Activated B cell treated with CpG ODN at 0.5 μM for 24 hours (primary cell): ENCODE results near the gene DLGAP1. TPM values are rescaled to one million over a fixed set of nuclear protein-coding genes. Genes with fewer than 3 reads are reported as not detected.

ENCODE experiments used
- ATAC-seq: fragments of 200-7000 bp; cut with Tn5 transposase; one replicate; pipeline ENCODE4 v1.10.0; 2021; ENCODE audit warnings: low read depth, mild to moderate bottlenecking, moderate library complexity
- CTCF ChIA-PET: fragments of 350-600 bp; sonication (Branson Sonifier 250); formaldehyde crosslinking; loops from one replicate; lab custom pipeline; 2021; ENCODE audit warnings: antibody characterized with exemption; lab: Charles Lee
- POLR2A ChIA-PET: fragments of 350-600 bp; sonication (Branson Sonifier 250); formaldehyde crosslinking; loops from one replicate; lab custom pipeline; 2021; ENCODE audit warnings: antibody characterized with exemption; lab: Charles Lee
- DNase-seq: peaks from one replicate; pipeline ENCODE4 v3.0.0; 2022
- H3K27ac Mint-ChIP-seq: one replicate; pipeline ENCODE4 v1.8.0; 2020; ENCODE audit warnings: mixed read lengths
- H3K27me3 Mint-ChIP-seq: one replicate; pipeline ENCODE4 v1.8.0; 2021; ENCODE audit warnings: mixed read lengths
- H3K36me3 Mint-ChIP-seq: one replicate; pipeline ENCODE4 v1.8.0; 2021; ENCODE audit warnings: low read depth, mixed read lengths
- H3K4me1 Mint-ChIP-seq: one replicate; pipeline ENCODE4 v1.8.0; 2021; ENCODE audit warnings: mixed read lengths
- H3K4me3 Mint-ChIP-seq: one replicate; pipeline ENCODE4 v1.8.0; 2020; ENCODE audit warnings: mild to moderate bottlenecking, mixed read lengths
- H3K9me3 Mint-ChIP-seq: one replicate; pipeline ENCODE4 v1.8.0; 2020; ENCODE audit warnings: mixed read lengths
- intact Hi-C: fragments of 100-400 bp; cut with micrococcal nuclease; formaldehyde crosslinking; loops from one replicate; pipeline ENCODE4 v1.15.1; 2024
- total RNA-seq: library from RNA; stranded (reverse); gene quantifications from 2 replicates; pipeline ENCODE4 v1.2.3, GENCODE V29; 2022
- TF ChIP-seq, protein P1 (sequence below): fragments of 200-600 bp; IDR thresholded peaks from one replicate; pipeline ENCODE4 v1.8.0; 2022; ENCODE audit warnings: antibody characterized with exemption, mild to moderate bottlenecking

Gene DLGAP1
- total RNA-seq, 1 donor from 2014 or later = 0.18 TPM

DNA sequence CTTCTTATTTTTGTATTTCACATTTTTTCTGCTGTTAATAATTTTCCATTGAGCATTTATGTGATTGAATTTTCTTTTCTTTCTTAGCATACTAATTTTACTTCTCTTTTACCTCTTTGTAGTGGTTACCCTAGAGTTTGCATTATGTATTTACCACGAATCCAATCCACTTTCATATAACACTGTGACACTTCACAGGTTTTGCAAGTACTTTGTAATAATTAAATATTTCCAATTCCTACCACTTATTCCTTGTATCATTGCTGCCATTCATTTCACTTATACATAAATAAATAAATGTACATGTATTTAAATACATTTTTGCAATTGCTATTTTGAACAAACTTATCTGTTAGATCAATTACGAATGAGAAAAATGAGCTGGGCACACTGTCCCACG lies 894.4 kb downstream of the DLGAP1 start:
- H3K9me3 Mint-ChIP-seq = peaks cover 9% of the 10 kb centered on the region
- ChIA-PET POLR2A (interaction anchor here (0.6 to 0.7 kb wide), 3 partner anchors 22 to 230 kb away, joined by 3 to 7 read pairs (median 4); no protein-coding TSS in a partner anchor), CTCF (no interaction called here)
- TF ChIP-seq, protein P1, sequence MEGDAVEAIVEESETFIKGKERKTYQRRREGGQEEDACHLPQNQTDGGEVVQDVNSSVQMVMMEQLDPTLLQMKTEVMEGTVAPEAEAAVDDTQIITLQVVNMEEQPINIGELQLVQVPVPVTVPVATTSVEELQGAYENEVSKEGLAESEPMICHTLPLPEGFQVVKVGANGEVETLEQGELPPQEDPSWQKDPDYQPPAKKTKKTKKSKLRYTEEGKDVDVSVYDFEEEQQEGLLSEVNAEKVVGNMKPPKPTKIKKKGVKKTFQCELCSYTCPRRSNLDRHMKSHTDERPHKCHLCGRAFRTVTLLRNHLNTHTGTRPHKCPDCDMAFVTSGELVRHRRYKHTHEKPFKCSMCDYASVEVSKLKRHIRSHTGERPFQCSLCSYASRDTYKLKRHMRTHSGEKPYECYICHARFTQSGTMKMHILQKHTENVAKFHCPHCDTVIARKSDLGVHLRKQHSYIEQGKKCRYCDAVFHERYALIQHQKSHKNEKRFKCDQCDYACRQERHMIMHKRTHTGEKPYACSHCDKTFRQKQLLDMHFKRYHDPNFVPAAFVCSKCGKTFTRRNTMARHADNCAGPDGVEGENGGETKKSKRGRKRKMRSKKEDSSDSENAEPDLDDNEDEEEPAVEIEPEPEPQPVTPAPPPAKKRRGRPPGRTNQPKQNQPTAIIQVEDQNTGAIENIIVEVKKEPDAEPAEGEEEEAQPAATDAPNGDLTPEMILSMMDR = no peak
- H3K36me3 Mint-ChIP-seq = no peaks in the 10 kb centered on the region
- no peak overlapping the region for H3K4me3 Mint-ChIP-seq
- DNase-seq = no peak
- ATAC-seq = no peak
- intact Hi-C loops = no loop called here
- H3K27me3 Mint-ChIP-seq = no peaks in the 10 kb centered on the region
- H3K27ac Mint-ChIP-seq = no peak overlapping the region
- H3K4me1 Mint-ChIP-seq = no peaks in the 10 kb centered on the region

DNA sequence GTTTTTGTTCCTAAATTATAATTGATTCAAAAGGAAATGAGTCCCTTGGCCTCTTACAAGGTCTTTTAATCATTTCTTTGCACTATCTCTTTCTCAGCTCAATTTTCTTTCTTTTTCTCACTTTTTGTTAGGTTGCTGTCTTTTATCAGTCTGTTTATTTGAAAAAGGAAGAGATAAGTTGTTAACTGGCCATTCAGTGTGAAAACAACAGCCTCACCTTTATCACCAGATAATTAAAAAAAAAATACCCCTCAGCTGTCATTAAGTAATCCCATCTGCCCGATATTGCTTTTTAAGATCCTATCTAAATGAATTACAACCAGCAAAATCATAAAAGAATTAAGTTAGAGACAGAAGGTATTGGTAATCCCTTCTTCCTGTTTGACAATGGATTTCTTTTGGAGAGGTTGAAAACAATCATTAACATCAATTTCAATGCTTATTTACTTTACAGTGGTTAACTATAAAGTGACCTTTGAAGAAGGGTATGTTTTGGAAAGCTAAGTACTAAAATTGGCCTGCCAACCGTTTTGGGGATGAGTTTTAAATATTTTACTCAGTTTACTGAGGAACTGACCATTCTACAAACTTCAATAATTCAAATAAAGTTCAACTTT lies 900.2 kb downstream of the DLGAP1 start:
- ChIA-PET POLR2A (no interaction called here), CTCF (no interaction called here)
- TF ChIP-seq, protein P1 = no peak
- intact Hi-C loops = no loop called here
- no peak overlapping the region for H3K27ac Mint-ChIP-seq
- DNase-seq = no peak
- no peak for ATAC-seq
- no peak overlapping the region for H3K4me3 Mint-ChIP-seq
- no peaks in the 10 kb centered on the region for H3K27me3 Mint-ChIP-seq
- H3K4me1 Mint-ChIP-seq = no peaks in the 10 kb centered on the region
- H3K9me3 Mint-ChIP-seq = no peaks in the 10 kb centered on the region
- no peaks in the 10 kb centered on the region for H3K36me3 Mint-ChIP-seq

DNA sequence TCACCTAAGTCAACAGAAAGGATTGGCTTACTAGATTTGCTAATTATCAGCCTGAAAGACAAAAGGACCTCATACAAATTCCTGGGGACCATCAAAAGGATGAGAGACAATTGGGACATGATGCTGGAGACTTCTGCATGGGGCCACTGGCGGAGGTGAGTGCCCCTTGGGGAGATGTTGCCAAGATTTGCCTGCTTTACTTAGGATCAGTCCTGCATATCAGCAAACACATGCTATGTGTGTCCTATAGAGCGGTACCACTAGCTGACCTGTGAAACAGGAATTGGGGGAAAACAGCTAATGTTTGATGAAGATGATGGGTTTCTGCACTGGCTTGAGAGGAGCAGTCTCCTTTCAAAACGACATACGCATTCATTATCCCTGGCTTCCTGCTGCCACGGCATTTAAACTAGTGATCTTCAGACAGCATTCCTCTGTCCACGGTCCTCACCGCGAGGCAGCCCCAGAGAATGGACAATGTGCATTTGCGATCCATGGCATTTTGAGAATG lies 901.0 kb downstream of the DLGAP1 start:
- Mint-ChIP-seq H3K4me3 (no peak overlapping the region), H3K4me1 (no peaks in the 10 kb centered on the region), H3K27me3 (no peaks in the 10 kb centered on the region), H3K36me3 (no peaks in the 10 kb centered on the region), H3K27ac (no peak overlapping the region), H3K9me3 (no peaks in the 10 kb centered on the region)
- ATAC-seq = no peak
- POLR2A ChIA-PET = no interaction called here
- DNase-seq = no peak
- intact Hi-C loops = no loop called here
- CTCF ChIA-PET = no interaction called here
- TF ChIP-seq, protein P1 = no peak

DNA sequence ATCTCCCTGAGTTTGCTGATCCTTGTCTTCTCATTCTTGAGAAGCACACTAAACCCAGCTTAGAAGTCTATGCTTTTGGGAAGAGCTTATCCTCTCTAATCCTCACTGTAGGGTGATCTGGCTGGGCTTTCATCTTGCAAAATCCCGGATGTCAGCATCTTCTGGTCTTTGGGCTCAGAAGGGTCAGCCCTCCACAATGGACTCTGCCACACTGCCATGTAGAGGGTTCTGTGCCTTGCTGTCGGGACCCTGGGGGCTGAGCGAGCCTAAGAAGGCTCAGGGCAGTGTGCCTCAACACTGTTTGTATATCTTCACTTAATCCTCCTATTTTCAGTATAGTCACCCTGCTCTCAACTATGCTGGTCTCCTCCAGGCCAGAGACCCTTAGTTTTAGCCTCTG lies 902.8 kb downstream of the DLGAP1 start:
- H3K4me3 Mint-ChIP-seq = no peak overlapping the region
- CTCF ChIA-PET = no interaction called here
- no peak for ATAC-seq
- TF ChIP-seq, protein P1 = no peak
- H3K27me3 Mint-ChIP-seq = no peaks in the 10 kb centered on the region
- DNase-seq = no peak
- no peak overlapping the region for H3K27ac Mint-ChIP-seq
- no peaks in the 10 kb centered on the region for H3K4me1 Mint-ChIP-seq
- no peaks in the 10 kb centered on the region for H3K9me3 Mint-ChIP-seq
- intact Hi-C loops = no loop called here
- POLR2A ChIA-PET = no interaction called here
- no peaks in the 10 kb centered on the region for H3K36me3 Mint-ChIP-seq

DNA sequence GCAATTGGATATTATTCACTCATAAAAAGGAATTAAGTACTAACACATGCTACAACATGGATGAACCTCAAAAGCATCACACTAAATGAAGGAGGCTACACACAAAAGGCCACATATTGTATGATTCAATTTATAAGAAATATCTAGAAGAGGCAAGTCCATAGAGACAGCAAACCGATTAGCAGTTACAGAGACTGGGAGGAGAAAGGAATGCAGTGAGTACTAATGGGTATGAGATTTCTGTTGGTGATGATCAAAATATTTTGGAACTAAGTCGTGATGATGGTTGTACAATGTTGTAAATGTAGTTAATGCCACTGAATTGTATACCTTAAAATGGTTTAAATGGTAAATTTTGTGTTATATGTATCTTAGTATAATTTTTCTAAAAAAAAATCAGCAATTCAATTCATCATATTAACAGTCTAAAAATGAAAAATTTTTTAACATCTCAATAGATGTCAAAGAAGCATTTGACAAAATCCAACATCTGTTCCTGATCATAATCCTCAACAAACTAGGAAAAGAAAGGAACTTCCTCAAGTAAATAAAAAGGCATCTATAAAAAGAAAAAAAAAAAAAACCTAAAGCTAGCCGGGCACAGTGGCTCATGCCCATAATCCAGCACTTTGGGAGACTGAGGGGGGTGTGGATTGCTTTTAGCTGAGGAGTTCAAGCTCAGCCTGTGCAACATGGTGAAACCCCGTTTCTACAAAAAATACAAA lies 907.1 kb downstream of the DLGAP1 start:
- H3K27ac Mint-ChIP-seq = no peak overlapping the region
- intact Hi-C loops = no loop called here
- ChIA-PET POLR2A (no interaction called here), CTCF (no interaction called here)
- no peak for ATAC-seq
- TF ChIP-seq, protein P1 = no peak
- H3K4me1 Mint-ChIP-seq = peaks cover 8% of the 10 kb centered on the region
- no peak for DNase-seq
- no peaks in the 10 kb centered on the region for H3K36me3 Mint-ChIP-seq
- H3K27me3 Mint-ChIP-seq = no peaks in the 10 kb centered on the region
- no peaks in the 10 kb centered on the region for H3K9me3 Mint-ChIP-seq
- no peak overlapping the region for H3K4me3 Mint-ChIP-seq
